GM13977 (cell line): ENCODE results near the gene HMBS.
"Not testable (repeated sequence)": the region's sequence is repeated elsewhere in the genome, so short reads cannot be mapped to it uniquely, and the experiment has no call there.

Experiments used
- DNase-seq: peaks from one replicate; pipeline ENCODE4 v3.0.0; 2012; ENCODE audit warnings: low spot score
- CTCF ChIP-seq: IDR thresholded peaks from 2 replicates; pipeline ENCODE4 v1.5.1; 2012; ENCODE audit warnings: mild to moderate bottlenecking, control low read depth; ENCODE audit not compliant: insufficient read depth; ENCODE audit errors: extremely low read depth, missing control alignments
- in situ Hi-C: fragments of 300-500 bp; cut with MboI; formaldehyde crosslinking; loops from one replicate; pipeline ENCODE4 v1.12.0; 2022; ENCODE audit warnings: low sequenced_read_pairs, low pct_unique_long_range_greater_than_20kb, mixed read lengths, inconsistent platforms; ENCODE audit not compliant: unreplicated experiment

HMBS gene

GRCh38 chr11:119130662-119131061 is 46.0 kb downstream of the HMBS start:
- no peak for TF ChIP-seq CTCF
- no peak for DNase-seq
- in situ Hi-C loops = no loop called here

GRCh38 chr11:119134389-119134978 is 49.8 kb downstream of the HMBS start:
- in situ Hi-C loops = no loop called here
- TF ChIP-seq CTCF = peak; percentile 52
- no peak for DNase-seq

- DNase-seq, in situ Hi-C loops: not testable (repeated sequence)
These were observed 54.6 kb downstream of the HMBS start for GRCh38 chr11:119139276-119139675.
